ENCODE data around the gene GPR153.

The GPR153 gene

GRCh38 chr1:6257541-6258069 lies 3.3 kb downstream of the GPR153 start:
- DNase-seq (ENCODE audit: low read depth), result no peak
- TF ChIP-seq, protein P1, sequence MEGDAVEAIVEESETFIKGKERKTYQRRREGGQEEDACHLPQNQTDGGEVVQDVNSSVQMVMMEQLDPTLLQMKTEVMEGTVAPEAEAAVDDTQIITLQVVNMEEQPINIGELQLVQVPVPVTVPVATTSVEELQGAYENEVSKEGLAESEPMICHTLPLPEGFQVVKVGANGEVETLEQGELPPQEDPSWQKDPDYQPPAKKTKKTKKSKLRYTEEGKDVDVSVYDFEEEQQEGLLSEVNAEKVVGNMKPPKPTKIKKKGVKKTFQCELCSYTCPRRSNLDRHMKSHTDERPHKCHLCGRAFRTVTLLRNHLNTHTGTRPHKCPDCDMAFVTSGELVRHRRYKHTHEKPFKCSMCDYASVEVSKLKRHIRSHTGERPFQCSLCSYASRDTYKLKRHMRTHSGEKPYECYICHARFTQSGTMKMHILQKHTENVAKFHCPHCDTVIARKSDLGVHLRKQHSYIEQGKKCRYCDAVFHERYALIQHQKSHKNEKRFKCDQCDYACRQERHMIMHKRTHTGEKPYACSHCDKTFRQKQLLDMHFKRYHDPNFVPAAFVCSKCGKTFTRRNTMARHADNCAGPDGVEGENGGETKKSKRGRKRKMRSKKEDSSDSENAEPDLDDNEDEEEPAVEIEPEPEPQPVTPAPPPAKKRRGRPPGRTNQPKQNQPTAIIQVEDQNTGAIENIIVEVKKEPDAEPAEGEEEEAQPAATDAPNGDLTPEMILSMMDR (conservative IDR thresholded peaks at IDR 0.05; ENCODE audit: low read depth, low read length), result no peak
- H3K4me3 ChIP-seq (ENCODE audit: low read depth, low read length), result no peak overlapping the region

- TF ChIP-seq, protein P1 (conservative IDR thresholded peaks at IDR 0.05; ENCODE audit: low read depth, low read length), result no peak
- DNase-seq (ENCODE audit: low read depth), result no peak
- H3K4me3 ChIP-seq (ENCODE audit: low read depth, low read length), result no peak overlapping the region
These were observed 4.3 kb downstream of the GPR153 start for GRCh38 chr1:6256645-6257044.

DNA sequence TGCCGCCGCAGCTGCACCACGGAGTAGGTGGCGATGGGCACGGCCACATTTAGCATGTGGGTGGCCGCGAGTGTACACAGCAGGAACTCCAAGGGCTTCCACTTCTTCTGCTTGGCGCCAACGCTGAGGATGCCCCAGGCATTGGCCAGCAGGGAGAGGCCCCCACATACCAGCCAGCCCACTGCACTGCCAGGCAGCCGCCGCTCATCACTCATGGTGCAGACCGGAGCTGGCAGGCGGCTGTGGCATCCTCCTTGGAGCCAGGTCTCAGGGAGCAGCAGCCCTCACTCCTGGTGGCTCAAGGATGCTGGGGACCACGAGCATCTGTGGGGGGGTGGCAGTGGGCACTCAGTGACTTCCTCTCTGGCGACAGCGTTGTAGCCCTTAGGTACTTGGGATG lies 6.2 kb downstream of the GPR153 start:
- TF ChIP-seq, protein P1 (conservative IDR thresholded peaks at IDR 0.05; ENCODE audit: low read depth, low read length), result no peak
- no peak overlapping the region for H3K4me3 ChIP-seq (ENCODE audit: low read depth, low read length)
- DNase-seq (ENCODE audit: low read depth), result no peak

DNA sequence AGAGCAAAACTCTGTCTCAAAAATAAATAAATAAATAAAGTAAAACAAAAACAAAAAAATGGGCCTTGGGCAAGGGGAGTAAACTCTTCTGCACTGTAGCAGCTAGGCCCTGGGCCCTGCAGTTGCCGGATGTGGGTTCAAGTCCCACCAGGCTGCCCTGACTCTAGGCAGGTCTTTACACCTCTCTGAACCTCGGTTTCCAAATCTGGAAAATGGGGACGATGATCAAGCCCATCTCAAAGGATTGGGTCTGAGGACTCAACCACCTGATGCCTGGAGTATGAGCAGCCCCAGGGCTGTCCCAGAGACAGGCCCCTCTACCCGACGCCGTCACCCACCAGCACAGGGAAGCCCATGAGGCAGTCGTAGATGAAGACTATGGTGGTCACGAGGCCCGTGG lies 7.5 kb downstream of the GPR153 start:
- no peak overlapping the region for H3K4me3 ChIP-seq (ENCODE audit: low read depth, low read length)
- TF ChIP-seq, protein P1 (conservative IDR thresholded peaks at IDR 0.05; ENCODE audit: low read depth, low read length), result no peak
- DNase-seq (ENCODE audit: low read depth), result no peak

DNA sequence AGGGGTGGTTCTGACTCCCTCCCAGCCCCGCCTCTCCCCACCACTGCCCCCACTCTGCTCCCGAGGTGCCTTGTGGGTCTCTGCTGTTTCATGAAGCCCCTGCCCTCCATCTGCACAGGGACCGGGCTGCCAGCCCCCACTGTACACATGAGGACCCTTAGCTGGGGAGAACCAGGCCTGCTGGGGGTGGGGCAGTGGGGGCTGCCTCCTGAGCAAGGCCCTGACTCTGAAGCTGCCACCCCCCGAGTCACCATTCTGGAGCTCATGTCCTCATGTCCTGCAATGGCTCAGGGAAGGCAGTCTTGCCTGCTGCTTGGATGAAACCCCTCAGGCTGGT lies 8.6 kb downstream of the GPR153 start:
- no peak overlapping the region for H3K4me3 ChIP-seq (ENCODE audit: low read depth, low read length)
- no peak for DNase-seq (ENCODE audit: low read depth)
- TF ChIP-seq, protein P1 (conservative IDR thresholded peaks at IDR 0.05; ENCODE audit: low read depth, low read length), result no peak

- TF ChIP-seq, protein P1 (conservative IDR thresholded peaks at IDR 0.05; ENCODE audit: low read depth, low read length), result no peak
- no peak for DNase-seq (ENCODE audit: low read depth)
- no peak overlapping the region for H3K4me3 ChIP-seq (ENCODE audit: low read depth, low read length)
These were observed 9.1 kb downstream of the GPR153 start for GRCh38 chr1:6251681-6252373.

DNA sequence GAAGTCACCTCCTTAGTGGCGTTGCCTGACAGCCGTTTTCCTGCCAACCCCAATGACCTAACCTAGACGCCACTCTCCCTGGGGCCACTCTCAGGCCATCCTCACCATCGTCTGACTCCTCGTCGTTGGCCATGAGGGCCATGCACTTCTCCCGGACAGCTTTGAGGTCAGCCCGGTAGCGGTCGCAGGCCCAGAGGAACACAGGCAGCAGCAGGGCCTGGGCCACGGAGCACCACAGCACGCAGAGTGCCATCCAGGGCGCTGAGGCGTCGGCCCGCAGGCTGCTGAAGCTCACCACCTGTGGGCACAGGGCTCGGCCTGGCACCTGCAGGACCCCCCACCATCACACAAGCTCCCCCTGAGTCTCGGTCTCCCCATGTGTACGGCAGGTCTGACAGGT lies 9.7 kb downstream of the GPR153 start:
- TF ChIP-seq, protein P1 (conservative IDR thresholded peaks at IDR 0.05; ENCODE audit: low read depth, low read length), result no peak
- no peak overlapping the region for H3K4me3 ChIP-seq (ENCODE audit: low read depth, low read length)
- DNase-seq (ENCODE audit: low read depth), result no peak
